Mammary epithelial cell (primary cell): ENCODE measurements around the gene CCR6.

Experiments used
- CTCF ChIP-seq, 2 donors: IDR thresholded peaks in 1 of 2; conservative IDR thresholded peaks in 1 of 2; 2 replicates each; pipeline ENCODE4 v1.5.1; 2011 to 2012; ENCODE audit warnings: inconsistent platforms in 2 of 2, low read length in 2 of 2, mild to moderate bottlenecking in 2 of 2, control low read depth in 1 of 2, low read depth in 1 of 2; ENCODE audit not compliant: insufficient read depth in 1 of 2; ENCODE audit errors: extremely low read depth in 1 of 2
- EZH2 ChIP-seq: IDR thresholded peaks from 2 replicates; pipeline ENCODE4 v1.6.1; 2012; ENCODE audit warnings: low read length, inconsistent platforms, borderline replicate concordance

- TF ChIP-seq CTCF (conservative IDR thresholded peaks at IDR 0.05 in 1 of 2, IDR thresholded peaks at IDR 0.05 in 1 of 2; ENCODE audit: extremely low read depth in 1 of 2, insufficient read depth in 1 of 2, low read depth in 1 of 2, low read length in 2 of 2) = no peak
- no peak for TF ChIP-seq EZH2
Observed at GRCh38 chr6:167107787-167108186, 15.1 kb upstream of the CCR6 start.
